CD4-positive, alpha-beta memory T cell (primary cell): Measurements from ENCODE around the gene RNF215. TPM values are rescaled to one million over a fixed set of nuclear protein-coding genes. Genes with fewer than 3 reads are reported as not detected.

Source experiments
- CTCF ChIA-PET: fragments of 350-600 bp; sonication (Branson Sonifier 250); formaldehyde crosslinking; loops from one replicate; lab custom pipeline; 2021; ENCODE audit warnings: inconsistent platforms; ENCODE audit not compliant: partially characterized antibody; lab: Charles Lee
- POLR2A ChIA-PET: fragments of 350-600 bp; sonication (Branson Sonifier 250); formaldehyde crosslinking; loops from one replicate; lab custom pipeline; 2021; ENCODE audit not compliant: partially characterized antibody; lab: Charles Lee
- DNase-seq, 5 donors: peaks; one replicate each; pipeline versions ENCODE4 v3.0.0 to v3.0.0-alpha.2; 2020 to 2022; ENCODE audit warnings: mixed read lengths in 1 of 5
- H3K27ac ChIP-seq: one replicate; pipeline ENCODE4 v1.7.0; 2013; ENCODE audit warnings: low read depth, low read length
- H3K27me3 ChIP-seq: 2 replicates; pipeline ENCODE4 v1.7.0; 2013; ENCODE audit warnings: mild to moderate bottlenecking, low read length, moderate library complexity; ENCODE audit not compliant: insufficient read depth
- H3K36me3 ChIP-seq: 2 replicates; pipeline ENCODE4 v1.7.0; 2013; ENCODE audit warnings: mild to moderate bottlenecking, low read length, moderate library complexity; ENCODE audit not compliant: insufficient read depth
- H3K4me1 ChIP-seq: 2 replicates; pipeline ENCODE4 v1.7.0; 2013; ENCODE audit warnings: mild to moderate bottlenecking, low read length, moderate library complexity; ENCODE audit not compliant: insufficient read depth
- H3K4me3 ChIP-seq, 2 donors: one replicate each; pipeline ENCODE4 v1.7.0; 2013; ENCODE audit warnings: low read length in 2 of 2, mild to moderate bottlenecking in 1 of 2
- H3K9me3 ChIP-seq, 2 donors: one replicate each; pipeline ENCODE4 v1.7.0; 2013; ENCODE audit warnings: low read length in 2 of 2, control low read depth in 1 of 2; ENCODE audit not compliant: control insufficient read depth in 1 of 2
- H3K27ac Mint-ChIP-seq, 7 donors: one replicate each; pipeline ENCODE4 v1.8.0; 2020 to 2021; ENCODE audit warnings: mixed read lengths in 7 of 7, mild to moderate bottlenecking in 6 of 7, inconsistent platforms in 3 of 7, moderate library complexity in 3 of 7
- H3K27me3 Mint-ChIP-seq, 2 donors: one replicate each; pipeline ENCODE4 v1.8.0; 2020 to 2021; ENCODE audit warnings: mixed read lengths in 2 of 2
- H3K36me3 Mint-ChIP-seq, 2 donors: one replicate each; pipeline ENCODE4 v1.8.0; 2020 to 2021; ENCODE audit warnings: mixed read lengths in 2 of 2, inconsistent platforms in 1 of 2, mild to moderate bottlenecking in 1 of 2
- H3K4me1 Mint-ChIP-seq, 4 donors: one replicate each; pipeline ENCODE4 v1.8.0; 2020 to 2021; ENCODE audit warnings: mixed read lengths in 4 of 4, mild to moderate bottlenecking in 1 of 4
- H3K4me3 Mint-ChIP-seq, 8 donors: one replicate each; pipeline ENCODE4 v1.8.0; 2020 to 2021; ENCODE audit warnings: mixed read lengths in 8 of 8, mild to moderate bottlenecking in 7 of 8, moderate library complexity in 6 of 8, inconsistent platforms in 3 of 8
- H3K9me3 Mint-ChIP-seq, 8 donors: one replicate each; pipeline ENCODE4 v1.8.0; 2020 to 2021; ENCODE audit warnings: mixed read lengths in 8 of 8, mild to moderate bottlenecking in 5 of 8, inconsistent platforms in 3 of 8, moderate library complexity in 1 of 8
- intact Hi-C: fragments of 100-400 bp; cut with micrococcal nuclease; formaldehyde crosslinking; loops from one replicate; pipeline ENCODE4 v1.15.1; 2023
- polyA plus RNA-seq, 2 donors: library from polyadenylated mRNA; unstranded; fragments of 300-500 nt; fragmentation: Illumina TruSeq; gene quantifications; one replicate each; pipeline ENCODE4 v1.2.3, GENCODE V29; 2021
- total RNA-seq, 2 experiments: library from RNA; stranded (reverse); gene quantifications; one replicate each; pipeline ENCODE4 v1.2.3, GENCODE V29; 2021

Gene RNF215
- total and polyA plus RNA-seq, 4 experiments from 2014 or later = 0.29 to 6.6 (median 3.3) TPM

DNA sequence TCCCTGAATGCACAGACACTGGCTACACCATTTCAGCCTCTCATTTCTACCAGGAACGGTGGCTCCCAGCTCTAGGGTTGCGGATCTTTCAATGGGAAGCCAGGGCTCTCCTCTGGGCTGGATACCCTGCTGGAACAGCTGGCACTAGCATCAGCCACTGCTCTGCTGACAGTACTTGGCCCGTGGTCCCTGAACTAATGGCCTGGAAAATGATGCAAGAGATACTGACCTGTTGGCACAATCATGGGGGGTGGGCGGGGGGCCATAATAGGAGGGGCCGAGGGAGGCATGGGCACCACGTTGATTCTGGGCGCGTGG lies 49.8 kb downstream of the RNF215 start:
- no peaks in the 10 kb centered on the region for H3K27me3 ChIP-seq
- H3K4me3 ChIP-seq = no peak overlapping the region
- no peaks in the 10 kb centered on the region for H3K9me3 Mint-ChIP-seq
- peaks cover 78 to 97% of the 10 kb centered on the region in 2 donors for H3K36me3 Mint-ChIP-seq
- intact Hi-C loops = no loop called here
- H3K4me3 Mint-ChIP-seq = no peak overlapping the region
- peaks cover 98% of the 10 kb centered on the region for H3K36me3 ChIP-seq
- POLR2A ChIA-PET = interaction anchor here (2.1 to 3.1 kb wide), 2 partner anchors 10 kb away, joined by 6 to 25 read pairs; partner anchors contain the start of gene TBC1D10A
- H3K9me3 ChIP-seq = no peaks in the 10 kb centered on the region
- no peak for DNase-seq
- CTCF ChIA-PET = interaction anchor here (1.5 kb wide), 1 partner anchor 74 kb away, joined by 3 read pairs; no protein-coding TSS in a partner anchor
- peaks cover 0 to 15% (median 8%) of the 10 kb centered on the region in 4 donors for H3K4me1 Mint-ChIP-seq
- H3K27me3 Mint-ChIP-seq = no peaks in the 10 kb centered on the region
- no peak overlapping the region for H3K27ac ChIP-seq
- H3K4me1 ChIP-seq = peaks cover 6% of the 10 kb centered on the region
- H3K27ac Mint-ChIP-seq = no peak overlapping the region

DNA sequence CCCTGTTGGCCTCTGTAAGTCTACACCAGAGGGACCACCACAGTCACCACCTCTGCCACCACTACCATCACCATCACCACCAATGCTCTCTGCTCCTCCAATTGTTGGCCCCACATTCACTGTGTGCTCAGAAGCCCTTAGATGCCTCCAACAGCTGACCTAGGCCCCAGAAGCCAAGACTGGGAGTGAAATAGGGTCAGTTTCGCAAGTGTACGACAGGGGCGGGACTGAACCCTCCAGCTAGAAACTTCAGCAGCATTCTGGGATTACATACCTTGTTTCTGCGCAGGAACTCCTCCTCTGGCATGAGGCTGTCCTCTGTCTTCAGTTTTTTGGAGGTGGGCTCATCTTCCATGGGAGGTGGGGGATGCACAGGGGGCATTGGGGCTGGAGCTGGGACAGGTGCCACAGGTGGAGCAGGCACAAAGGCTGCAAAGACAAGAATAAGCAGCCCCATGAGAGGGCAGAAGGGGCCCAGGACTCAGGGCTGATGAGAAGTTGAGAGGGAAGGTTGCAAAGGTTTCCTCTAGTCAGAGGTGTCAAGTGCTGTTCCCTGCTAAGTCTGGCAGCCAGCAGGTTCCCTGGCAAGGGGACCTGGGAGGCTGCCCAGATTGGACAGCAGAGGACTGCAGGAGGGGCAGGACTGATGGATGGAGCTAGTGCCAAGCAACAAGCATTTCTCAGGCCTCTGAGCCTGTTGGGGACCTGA lies 50.3 kb downstream of the RNF215 start:
- ChIA-PET POLR2A (interaction anchor here (2.1 to 3.1 kb wide), 3 partner anchors 10 to 19 kb away, joined by 6 to 25 read pairs (median 12); partner anchors contain the start of genes CCDC157, SF3A1 and TBC1D10A), CTCF (interaction anchor here (1.2 to 2.9 kb wide), 3 partner anchors 47 to 51 kb away, joined by 3 to 15 read pairs (median 4); partner anchors contain the start of gene CASTOR1)
- Mint-ChIP-seq H3K27ac (peak overlapping the region in 1 of 7 donors; percentile 85), H3K27me3 (no peaks in the 10 kb centered on the region), H3K9me3 (no peaks in the 10 kb centered on the region), H3K36me3 (peaks cover 77 to 96% of the 10 kb centered on the region in 2 donors), H3K4me3 (no peak overlapping the region), H3K4me1 (peaks cover 0 to 15% (median 8%) of the 10 kb centered on the region in 4 donors)
- H3K9me3 ChIP-seq = no peaks in the 10 kb centered on the region
- intact Hi-C loops = no loop called here
- no peak overlapping the region for H3K27ac ChIP-seq
- peaks cover 6% of the 10 kb centered on the region for H3K4me1 ChIP-seq
- H3K36me3 ChIP-seq = peaks cover 96% of the 10 kb centered on the region
- no peaks in the 10 kb centered on the region for H3K27me3 ChIP-seq
- DNase-seq = no peak
- no peak overlapping the region for H3K4me3 ChIP-seq

DNA sequence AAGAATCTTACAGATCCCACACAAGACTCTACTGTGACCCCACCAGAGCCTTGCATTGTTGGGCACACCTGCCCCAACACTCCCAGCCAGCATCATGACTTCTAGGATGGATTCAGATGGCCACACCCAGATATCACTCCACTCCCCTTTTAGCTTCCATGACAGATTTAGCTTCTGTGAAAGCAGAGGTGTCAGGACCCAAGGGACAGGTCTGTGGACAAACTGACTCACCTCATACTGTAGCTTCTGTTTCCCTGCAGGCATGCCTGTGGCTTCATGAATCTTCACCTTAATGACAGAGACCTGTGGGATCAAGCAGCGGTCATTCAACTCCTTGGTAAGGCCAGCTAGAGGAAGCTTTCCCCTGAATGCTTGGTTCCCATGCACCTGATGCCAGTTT lies 52.0 kb downstream of the RNF215 start:
- CTCF ChIA-PET = interaction anchor here (1.3 to 2.9 kb wide), 3 partner anchors 46 to 51 kb away, joined by 4 to 15 read pairs (median 5); partner anchors contain the start of gene CASTOR1
- no peak for DNase-seq
- H3K9me3 Mint-ChIP-seq = no peaks in the 10 kb centered on the region

GRCh38 chr22:30334646-30335045 lies 52.6 kb downstream of the RNF215 start:
- no peak for DNase-seq
- H3K4me3 Mint-ChIP-seq = no peak overlapping the region
- H3K27me3 Mint-ChIP-seq = no peaks in the 10 kb centered on the region
- H3K4me3 ChIP-seq = no peak overlapping the region
- H3K36me3 Mint-ChIP-seq = peaks cover 67 to 86% of the 10 kb centered on the region in 2 donors
- H3K27me3 ChIP-seq = no peaks in the 10 kb centered on the region
- H3K9me3 ChIP-seq = no peaks in the 10 kb centered on the region
- intact Hi-C loops = no loop called here
- CTCF ChIA-PET = interaction anchor here (1.7 to 2.9 kb wide), 2 partner anchors 47 to 52 kb away, joined by 5 to 15 read pairs; no protein-coding TSS in a partner anchor
- peaks cover 81% of the 10 kb centered on the region for H3K36me3 ChIP-seq
- POLR2A ChIA-PET = interaction anchor here (0.6 to 3.1 kb wide), 6 partner anchors 8 to 32 kb away, joined by 3 to 25 read pairs (median 4); partner anchors contain the start of gene TBC1D10A
- peak overlapping the region in 4 of 7 donors; percentile 40 to 64 (median 54) for H3K27ac Mint-ChIP-seq
- peaks cover 6% of the 10 kb centered on the region for H3K4me1 ChIP-seq
- H3K4me1 Mint-ChIP-seq = peaks cover 0 to 15% (median 8%) of the 10 kb centered on the region in 4 donors
- H3K9me3 Mint-ChIP-seq = no peaks in the 10 kb centered on the region
- no peak overlapping the region for H3K27ac ChIP-seq

More for the DNA sequence above, 52.0 kb downstream of the RNF215 start:
- H3K4me1 ChIP-seq = peaks cover 6% of the 10 kb centered on the region
- no peaks in the 10 kb centered on the region for H3K27me3 Mint-ChIP-seq
- peaks cover 73 to 88% of the 10 kb centered on the region in 2 donors for H3K36me3 Mint-ChIP-seq
- intact Hi-C loops = no loop called here
- no peak overlapping the region for H3K4me3 Mint-ChIP-seq
- H3K36me3 ChIP-seq = peaks cover 87% of the 10 kb centered on the region
- no peak overlapping the region for H3K27ac ChIP-seq
- no peaks in the 10 kb centered on the region for H3K9me3 ChIP-seq
- H3K27ac Mint-ChIP-seq = peak overlapping the region in 5 of 7 donors; percentile 8 to 46 (median 23)
- POLR2A ChIA-PET = interaction anchor here (0.6 to 3.1 kb wide), 8 partner anchors 8 to 32 kb away, joined by 3 to 25 read pairs (median 5); partner anchors contain the start of genes CCDC157, SF3A1 and TBC1D10A
- no peaks in the 10 kb centered on the region for H3K27me3 ChIP-seq
- H3K4me1 Mint-ChIP-seq = peaks cover 0 to 15% (median 8%) of the 10 kb centered on the region in 4 donors
- H3K4me3 ChIP-seq = no peak overlapping the region

DNA sequence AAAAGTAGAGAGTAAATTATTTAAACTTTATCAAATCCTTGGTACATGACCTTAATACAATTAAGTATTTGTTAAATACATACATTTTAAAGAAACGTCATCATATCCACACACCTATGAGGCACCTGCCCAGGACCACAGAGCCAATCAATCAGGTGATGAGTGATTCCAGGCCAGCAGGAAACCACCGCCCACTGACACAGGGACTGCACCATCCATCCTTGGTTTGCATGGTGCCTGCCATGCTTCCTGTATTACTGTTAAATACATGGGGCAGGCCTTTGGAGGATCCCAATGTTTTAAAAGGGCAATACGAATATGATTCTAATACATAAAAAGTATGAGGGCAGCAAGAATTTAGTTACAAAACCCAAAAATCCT lies 53.5 kb downstream of the RNF215 start:
- Mint-ChIP-seq H3K36me3 (peaks cover 58 to 77% of the 10 kb centered on the region in 2 donors), H3K9me3 (no peaks in the 10 kb centered on the region), H3K4me3 (no peak overlapping the region), H3K4me1 (peaks cover 0 to 15% (median 8%) of the 10 kb centered on the region in 4 donors), H3K27ac (peak overlapping the region in 4 of 7 donors; percentile 22 to 62 (median 32)), H3K27me3 (no peaks in the 10 kb centered on the region)
- POLR2A ChIA-PET = interaction anchor here (1.8 to 2.7 kb wide), 2 partner anchors 10 to 28 kb away, joined by 8 to 12 read pairs; no protein-coding TSS in a partner anchor
- Histone ChIP-seq H3K9me3 (no peaks in the 10 kb centered on the region), H3K27me3 (no peaks in the 10 kb centered on the region), H3K4me3 (no peak overlapping the region), H3K4me1 (peaks cover 6% of the 10 kb centered on the region), H3K27ac (no peak overlapping the region), H3K36me3 (peaks cover 72% of the 10 kb centered on the region)
- intact Hi-C loops = no loop called here
- CTCF ChIA-PET = interaction anchor here (11.2 kb wide), 1 partner anchor 44 kb away, joined by 115 read pairs; the partner anchor contains the start of gene CASTOR1
- DNase-seq = no peak

GRCh38 chr22:30332994-30333706 lies 54.1 kb downstream of the RNF215 start:
- Histone ChIP-seq H3K27me3 (no peaks in the 10 kb centered on the region), H3K36me3 (peaks cover 66% of the 10 kb centered on the region), H3K4me1 (peaks cover 6% of the 10 kb centered on the region), H3K27ac (no peak overlapping the region), H3K9me3 (no peaks in the 10 kb centered on the region), H3K4me3 (no peak overlapping the region)
- peak overlapping the region in 4 of 7 donors; percentile 30 to 63 (median 40) for H3K27ac Mint-ChIP-seq
- POLR2A ChIA-PET = interaction anchor here (0.8 to 2.7 kb wide), 7 partner anchors 8 to 91 kb away, joined by 3 to 12 read pairs (median 4); partner anchors contain the start of genes CASTOR1, CCDC157 and SF3A1
- no peaks in the 10 kb centered on the region for H3K9me3 Mint-ChIP-seq
- no peak overlapping the region for H3K4me3 Mint-ChIP-seq
- no peak for DNase-seq
- H3K36me3 Mint-ChIP-seq = peaks cover 53 to 72% of the 10 kb centered on the region in 2 donors
- H3K4me1 Mint-ChIP-seq = peaks cover 0 to 15% (median 8%) of the 10 kb centered on the region in 4 donors
- intact Hi-C loops = no loop called here
- no peaks in the 10 kb centered on the region for H3K27me3 Mint-ChIP-seq
- CTCF ChIA-PET = interaction anchor here (11.2 kb wide), 1 partner anchor 43 kb away, joined by 115 read pairs; the partner anchor contains the start of gene CASTOR1
